Activated T-cell treated with anti-CD3 and anti-CD28 coated beads, Interleukin-2, amount 50 U/mL, for 4 hours (primary cell): ENCODE results near the gene PLCB1. TPM values are rescaled to one million over a fixed set of nuclear protein-coding genes. Genes with fewer than 3 reads are reported as not detected.
"Not testable (repeated sequence)": the region's sequence is repeated elsewhere in the genome, so short reads cannot be mapped to it uniquely, and the experiment has no call there.

Source experiments
- ATAC-seq, 2 donors: fragments of 200-7000 bp; cut with Tn5 transposase; one replicate each; pipeline ENCODE4 v1.10.0; 2021
- DNase-seq: peaks from one replicate; pipeline ENCODE4 v3.0.0-alpha.2; 2020
- H3K27me3 Mint-ChIP-seq: one replicate; pipeline ENCODE4 v1.8.0; 2021; ENCODE audit warnings: low read depth, mixed read lengths
- H3K36me3 Mint-ChIP-seq: one replicate; pipeline ENCODE4 v1.8.0; 2022; ENCODE audit warnings: mixed read lengths; ENCODE audit not compliant: insufficient read depth
- H3K4me1 Mint-ChIP-seq: one replicate; pipeline ENCODE4 v1.8.0; 2021; ENCODE audit warnings: low read depth, mixed read lengths
- H3K4me3 Mint-ChIP-seq: one replicate; pipeline ENCODE4 v1.8.0; 2021; ENCODE audit warnings: mild to moderate bottlenecking, moderate library complexity, mixed read lengths
- H3K9me3 Mint-ChIP-seq: one replicate; pipeline ENCODE4 v1.8.0; 2021; ENCODE audit warnings: mixed read lengths
- total RNA-seq, 3 donors: library from RNA; stranded (reverse); gene quantifications; one replicate each; pipeline ENCODE4 v1.2.1, GENCODE V29; 2021

Gene PLCB1
- total RNA-seq, 3 donors from 2014 or later = 0.91 to 6.0 (median 2.8) TPM

DNA sequence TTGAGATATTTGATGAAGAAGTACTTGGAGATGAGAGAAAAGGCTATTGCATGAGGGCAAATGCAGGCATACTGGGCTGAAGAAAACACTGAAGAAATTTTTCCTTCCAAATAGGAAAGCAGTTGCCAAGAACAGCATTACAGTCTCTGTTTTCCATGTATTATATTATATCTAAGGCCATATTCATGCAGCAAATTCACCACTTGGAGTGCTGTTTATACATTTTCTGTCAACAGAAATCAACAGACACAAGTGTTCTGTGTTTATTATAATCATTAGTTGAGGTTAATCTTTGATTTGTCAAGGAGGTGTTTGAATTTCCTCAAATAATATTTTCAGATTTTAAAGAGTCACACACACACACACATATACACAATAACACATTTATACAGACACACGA lies 668.0 kb downstream of the PLCB1 start:
- H3K4me3 Mint-ChIP-seq = no peak overlapping the region
- no peak for ATAC-seq
- no peaks in the 10 kb centered on the region for H3K27me3 Mint-ChIP-seq
- DNase-seq = no peak
- H3K9me3 Mint-ChIP-seq = no peaks in the 10 kb centered on the region
- peaks cover 2% of the 10 kb centered on the region for H3K36me3 Mint-ChIP-seq
- H3K4me1 Mint-ChIP-seq = no peaks in the 10 kb centered on the region

DNA sequence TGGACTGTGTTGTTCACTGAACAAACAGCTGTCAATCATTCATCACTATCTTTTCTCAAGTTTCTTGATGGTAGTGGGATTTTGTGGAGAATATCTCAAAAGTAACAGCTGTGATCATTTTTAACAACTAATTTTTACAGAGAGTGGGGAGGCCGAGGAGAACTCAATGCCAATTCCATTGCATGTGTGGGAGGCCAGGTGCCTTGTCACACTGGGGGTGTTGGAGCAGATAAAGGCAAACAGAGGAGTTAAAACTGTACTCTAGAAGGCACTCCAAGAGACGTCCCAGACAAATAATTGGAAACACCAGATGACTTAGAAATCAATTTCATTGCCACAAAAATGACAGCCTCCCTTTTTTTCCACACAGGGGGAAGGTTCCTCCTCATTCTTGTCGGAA lies 669.6 kb downstream of the PLCB1 start:
- DNase-seq (no peak), ATAC-seq (no peak)
- Mint-ChIP-seq H3K4me1 (no peaks in the 10 kb centered on the region), H3K9me3 (no peaks in the 10 kb centered on the region), H3K4me3 (no peak overlapping the region), H3K27me3 (no peaks in the 10 kb centered on the region), H3K36me3 (peaks cover 2% of the 10 kb centered on the region)

DNA sequence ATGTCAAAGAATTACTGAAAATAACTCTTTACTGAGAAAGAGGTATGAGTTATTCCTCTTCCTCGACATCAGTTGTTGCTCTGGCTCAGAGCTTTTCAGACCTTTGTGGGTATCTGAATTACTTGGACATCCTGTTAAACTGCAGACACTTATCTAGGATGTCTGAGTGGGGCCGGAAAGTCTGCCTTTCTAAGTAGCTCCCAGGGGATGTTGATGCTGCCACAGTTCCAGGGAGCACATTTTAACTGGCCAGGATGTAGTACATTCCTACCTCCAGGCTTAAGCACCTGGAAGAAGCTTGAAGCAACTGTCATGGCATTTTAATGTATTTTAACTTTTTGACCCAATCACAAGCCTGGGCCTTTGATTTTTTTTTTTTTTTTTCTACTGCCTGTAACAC lies 671.0 kb downstream of the PLCB1 start:
- no peaks in the 10 kb centered on the region for H3K9me3 Mint-ChIP-seq
- no peak overlapping the region for H3K4me3 Mint-ChIP-seq
- no peaks in the 10 kb centered on the region for H3K4me1 Mint-ChIP-seq
- ATAC-seq (no peak), DNase-seq (no peak)
- no peaks in the 10 kb centered on the region for H3K27me3 Mint-ChIP-seq
- H3K36me3 Mint-ChIP-seq = peaks cover 2% of the 10 kb centered on the region

DNA sequence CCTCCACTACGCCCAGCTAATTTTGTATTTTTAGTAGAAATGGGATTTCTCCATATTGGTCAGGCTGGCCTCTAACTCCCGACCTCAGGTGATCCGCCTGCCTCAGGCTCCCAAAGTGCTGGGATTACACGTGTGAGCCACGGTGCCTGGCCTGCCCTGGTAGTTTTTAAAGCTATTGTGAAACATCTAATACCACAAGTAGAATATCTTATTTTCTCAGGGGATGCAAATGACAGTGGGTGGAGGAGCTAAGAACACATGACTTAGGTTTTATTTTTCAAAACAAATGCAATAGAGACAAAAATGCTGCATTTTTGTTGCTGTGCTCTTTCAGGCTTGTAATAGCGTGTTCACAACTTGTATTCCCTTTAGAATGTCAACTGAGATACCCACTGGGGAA lies 671.9 kb downstream of the PLCB1 start:
- Mint-ChIP-seq H3K4me3 (no peak overlapping the region), H3K36me3 (peaks cover 2% of the 10 kb centered on the region), H3K4me1 (no peaks in the 10 kb centered on the region), H3K27me3 (no peaks in the 10 kb centered on the region), H3K9me3 (no peaks in the 10 kb centered on the region)
- DNase-seq (no peak), ATAC-seq (no peak)

DNA sequence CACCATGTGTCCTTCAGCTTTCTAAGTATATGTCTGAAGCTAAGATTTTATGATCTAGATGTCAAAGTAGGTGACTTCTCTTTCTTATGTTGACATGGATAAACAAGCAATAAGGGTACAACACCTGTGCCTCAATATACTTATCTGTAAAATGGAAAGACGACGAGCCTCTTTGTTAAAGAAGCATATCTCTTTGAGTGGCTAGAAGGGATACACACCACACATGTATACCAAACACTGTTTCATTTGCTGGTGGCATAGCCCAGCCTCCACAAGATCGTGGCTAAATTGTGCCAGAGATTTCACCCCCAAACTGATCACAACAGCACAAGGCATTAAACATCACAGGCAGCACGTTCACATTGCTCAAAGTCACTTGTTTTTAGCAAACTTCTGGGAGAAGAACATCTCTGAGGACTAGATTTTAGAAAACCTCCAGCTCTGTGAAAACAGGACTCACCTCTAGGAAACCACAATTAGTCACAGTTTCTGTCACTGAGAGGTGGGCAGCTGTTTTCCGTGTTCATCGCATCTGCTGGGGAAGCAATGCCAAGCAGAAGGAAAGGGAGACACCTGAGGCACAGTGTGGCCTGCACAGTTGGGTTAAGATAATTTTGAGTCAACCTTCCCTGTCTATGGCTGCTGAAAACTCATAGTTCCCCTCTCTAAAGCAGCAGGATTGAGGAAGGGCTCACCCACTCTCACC lies 673.8 kb downstream of the PLCB1 start:
- Mint-ChIP-seq H3K27me3 (no peaks in the 10 kb centered on the region), H3K4me3 (no peak overlapping the region), H3K9me3 (no peaks in the 10 kb centered on the region), H3K4me1 (no peaks in the 10 kb centered on the region), H3K36me3 (peaks cover 2% of the 10 kb centered on the region)
- peak in 1 of 2 donors; percentile 27 for ATAC-seq
- DNase-seq = no peak

DNA sequence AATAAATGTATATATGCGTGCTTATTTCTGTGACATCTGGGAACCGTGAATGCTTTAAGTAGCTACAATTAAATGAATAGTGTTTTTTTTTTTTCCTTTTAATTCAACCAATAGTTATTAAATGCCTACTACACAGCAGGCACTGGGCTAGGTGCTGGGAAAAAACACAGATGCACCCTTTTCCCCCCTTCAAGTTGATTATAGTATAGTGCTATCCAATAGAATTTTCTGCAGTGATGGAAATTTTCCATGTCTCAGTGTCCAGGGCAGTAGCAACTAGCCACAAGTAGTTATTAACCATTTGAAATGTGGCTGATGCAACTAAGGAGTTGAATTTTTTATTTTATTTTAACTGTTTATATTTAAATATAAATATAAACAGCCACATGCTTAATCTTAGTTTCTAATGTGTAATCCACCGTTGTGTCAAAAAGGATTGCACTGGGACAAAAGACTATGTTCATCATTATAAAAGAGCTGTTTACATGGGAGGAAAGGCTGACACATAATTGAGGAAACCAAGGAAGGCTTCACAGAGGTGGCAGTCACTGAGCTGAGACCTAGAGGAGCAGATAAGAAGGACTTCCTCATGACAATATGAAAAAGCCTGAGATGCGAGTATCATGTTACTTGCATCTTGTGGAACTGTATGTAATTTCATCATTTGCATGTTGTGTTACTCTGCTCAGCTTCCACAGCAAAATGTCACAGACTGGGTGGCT lies 675.6 kb downstream of the PLCB1 start:
- H3K9me3 Mint-ChIP-seq = no peaks in the 10 kb centered on the region
- no peak for ATAC-seq
- DNase-seq = no peak
- no peak overlapping the region for H3K4me3 Mint-ChIP-seq
- H3K4me1 Mint-ChIP-seq = no peaks in the 10 kb centered on the region
- H3K36me3 Mint-ChIP-seq = no peaks in the 10 kb centered on the region
- H3K27me3 Mint-ChIP-seq = no peaks in the 10 kb centered on the region

DNA sequence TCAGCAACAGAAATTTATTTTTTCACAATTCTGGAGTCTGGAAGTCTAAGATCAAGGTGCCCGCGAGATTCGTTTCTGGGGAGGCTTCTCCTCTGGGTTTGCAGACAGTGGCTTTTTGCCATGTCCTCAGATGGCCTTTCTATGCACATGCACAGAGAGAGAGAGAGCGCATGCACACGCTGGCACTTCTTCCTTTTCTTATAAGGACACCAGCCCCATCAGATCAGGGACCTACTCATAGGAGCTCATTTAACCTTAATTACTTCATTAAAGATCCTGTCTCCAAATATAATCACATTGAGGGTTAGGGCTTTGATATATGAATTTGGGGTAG lies 676.1 kb downstream of the PLCB1 start:
- Mint-ChIP-seq H3K4me1 (no peaks in the 10 kb centered on the region), H3K9me3 (no peaks in the 10 kb centered on the region), H3K4me3 (no peak overlapping the region), H3K36me3 (no peaks in the 10 kb centered on the region), H3K27me3 (no peaks in the 10 kb centered on the region)
- DNase-seq = no peak
- ATAC-seq = no peak

DNA sequence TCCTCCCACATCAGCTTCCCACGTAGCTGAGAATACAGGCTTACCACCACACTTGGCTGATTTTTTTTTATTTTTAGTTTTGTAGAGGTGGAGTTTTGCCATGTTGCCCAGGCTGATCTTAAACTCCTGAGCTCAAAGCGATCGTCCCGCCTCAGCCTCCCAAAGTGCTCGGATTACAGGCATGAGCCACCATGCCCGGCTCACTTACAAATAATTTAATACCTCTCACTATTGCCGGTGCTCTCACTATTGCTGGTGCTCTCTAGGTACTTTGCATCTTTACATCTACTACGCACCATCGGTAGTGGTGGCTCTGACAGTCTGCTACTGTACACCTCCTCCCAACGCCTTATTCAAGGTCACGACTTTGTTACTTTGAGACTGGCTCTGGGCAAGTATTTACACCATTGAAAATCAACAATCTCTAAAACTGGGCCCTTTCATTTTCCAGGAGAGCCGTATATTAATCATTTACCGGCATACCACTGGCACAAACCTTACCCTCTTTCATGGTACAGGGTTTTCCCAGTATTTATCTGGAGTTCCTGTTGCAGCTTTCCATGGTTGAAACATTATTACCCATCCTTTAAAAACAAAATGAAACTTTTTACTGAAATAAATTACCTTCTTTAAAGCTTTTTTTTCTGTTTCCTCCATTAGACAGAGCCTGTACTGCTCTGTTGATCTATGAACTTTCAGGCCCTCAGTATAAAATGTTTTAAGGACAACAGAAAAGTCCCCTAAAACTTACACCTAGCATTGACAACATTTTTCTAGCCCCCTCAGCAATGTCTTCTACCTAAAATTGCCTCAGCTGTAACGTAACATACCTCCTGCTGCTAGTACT lies 677.3 kb downstream of the PLCB1 start:
- Mint-ChIP-seq H3K4me3 (no peak overlapping the region), H3K27me3 (no peaks in the 10 kb centered on the region), H3K4me1 (no peaks in the 10 kb centered on the region), H3K36me3 (no peaks in the 10 kb centered on the region), H3K9me3 (no peaks in the 10 kb centered on the region)
- no peak for DNase-seq
- no peak for ATAC-seq

DNA sequence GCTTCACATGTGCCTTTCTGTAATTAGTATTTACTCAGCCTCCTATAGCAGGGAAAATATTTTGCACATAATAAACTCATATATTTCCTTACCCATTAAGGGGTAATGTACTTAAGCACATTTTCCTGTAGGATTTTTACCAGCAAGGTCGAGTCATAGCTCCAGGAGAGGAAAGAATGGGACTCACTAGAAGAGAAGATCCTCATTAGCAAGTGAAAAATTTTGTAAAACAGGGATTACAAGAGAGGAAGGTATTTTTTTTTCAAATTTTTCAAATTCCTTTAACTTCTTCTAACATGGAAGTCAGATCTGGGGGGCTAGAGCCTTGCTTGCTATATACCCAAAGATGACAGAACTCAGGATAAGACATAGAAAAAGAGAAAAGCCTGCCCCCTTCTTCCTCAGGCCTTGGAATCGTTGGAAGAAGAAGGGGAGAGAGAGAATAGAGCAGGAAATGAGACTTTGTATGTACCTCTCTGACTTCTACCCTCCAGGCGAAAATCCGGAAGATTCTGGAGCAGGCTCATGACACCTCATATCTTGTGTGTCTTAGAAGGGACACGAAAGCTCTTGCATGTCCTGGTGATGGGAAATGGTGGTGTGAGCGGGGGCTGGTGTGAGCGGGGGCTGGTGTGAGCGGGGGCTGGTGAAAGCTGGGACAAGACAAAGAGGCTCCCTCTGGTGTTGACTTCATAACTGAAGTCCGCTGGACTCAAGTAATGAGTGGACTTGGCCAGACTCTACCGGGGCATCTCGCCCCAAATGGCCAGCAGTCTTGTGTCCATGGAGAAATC lies 679.9 kb downstream of the PLCB1 start:
- H3K4me1 Mint-ChIP-seq = no peaks in the 10 kb centered on the region
- H3K27me3 Mint-ChIP-seq = no peaks in the 10 kb centered on the region
- no peak for DNase-seq
- no peak overlapping the region for H3K4me3 Mint-ChIP-seq
- no peaks in the 10 kb centered on the region for H3K36me3 Mint-ChIP-seq
- ATAC-seq = no peak
- H3K9me3 Mint-ChIP-seq = no peaks in the 10 kb centered on the region

DNA sequence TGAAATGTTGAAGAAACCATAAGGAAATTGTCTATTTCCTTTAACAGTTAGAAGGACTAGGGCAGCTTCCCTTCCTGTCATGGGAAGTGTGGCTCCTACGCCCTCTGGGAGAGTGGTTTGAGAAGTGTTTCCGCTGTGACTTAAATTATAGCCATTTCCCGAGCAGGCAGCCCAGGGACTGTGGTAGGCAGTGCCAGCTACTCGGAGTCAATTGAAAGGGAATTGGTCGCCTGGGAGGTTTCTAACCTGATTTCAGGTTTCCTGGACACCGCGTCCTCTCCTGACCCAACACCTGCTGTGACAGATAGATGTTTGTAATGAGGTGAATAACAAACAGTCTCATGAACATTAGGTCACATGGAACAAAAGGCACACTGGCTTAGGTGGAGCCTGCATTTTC lies 680.8 kb downstream of the PLCB1 start:
- no peak overlapping the region for H3K4me3 Mint-ChIP-seq
- no peaks in the 10 kb centered on the region for H3K27me3 Mint-ChIP-seq
- DNase-seq (no peak), ATAC-seq (no peak)
- no peaks in the 10 kb centered on the region for H3K36me3 Mint-ChIP-seq
- H3K4me1 Mint-ChIP-seq = no peaks in the 10 kb centered on the region
- H3K9me3 Mint-ChIP-seq = no peaks in the 10 kb centered on the region

DNA sequence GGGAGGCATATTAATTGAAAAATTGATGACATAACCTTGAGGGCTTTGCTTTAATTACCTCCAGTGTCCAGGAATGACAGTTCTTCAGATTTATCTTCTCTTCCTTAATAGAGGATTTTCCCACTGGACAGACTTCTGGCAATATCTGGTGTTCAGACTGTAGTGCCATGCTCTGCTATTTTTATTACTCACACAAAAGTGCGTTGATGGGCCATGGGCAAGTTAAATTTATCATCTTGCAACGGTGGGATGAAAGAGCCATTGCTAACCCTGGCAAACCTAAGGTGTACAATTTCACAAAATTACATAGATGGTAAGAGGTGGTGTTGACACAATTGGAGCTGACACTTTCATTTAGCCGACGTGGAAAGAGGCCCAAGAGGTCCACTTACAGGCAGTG lies 683.1 kb downstream of the PLCB1 start:
- Mint-ChIP-seq H3K4me3 (no peak overlapping the region), H3K4me1 (no peaks in the 10 kb centered on the region), H3K36me3 (no peaks in the 10 kb centered on the region), H3K9me3 (no peaks in the 10 kb centered on the region), H3K27me3 (no peaks in the 10 kb centered on the region)
- ATAC-seq = no peak
- DNase-seq = no peak

DNA sequence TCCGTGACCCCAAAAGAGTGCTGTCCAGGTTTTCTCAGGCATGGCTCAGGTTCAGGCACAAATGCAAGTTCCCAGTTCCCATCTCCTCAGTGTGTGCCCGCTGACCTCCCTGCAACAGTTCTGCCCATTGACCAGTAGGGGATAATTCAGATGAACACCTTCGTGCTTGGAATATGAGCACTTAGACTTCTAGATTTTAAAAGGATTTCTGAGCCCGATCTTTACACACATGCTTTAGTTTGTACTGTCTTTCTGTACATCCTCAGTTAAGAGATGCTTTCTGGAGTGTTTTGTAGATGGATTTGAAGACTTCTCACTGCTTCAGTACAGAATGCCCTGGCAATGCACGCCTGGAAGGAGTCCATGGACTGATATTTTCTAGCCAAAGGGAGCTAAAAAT lies 697.2 kb downstream of the PLCB1 start:
- DNase-seq (no peak), ATAC-seq (no peak)
- no peak overlapping the region for H3K4me3 Mint-ChIP-seq
- H3K36me3 Mint-ChIP-seq = no peaks in the 10 kb centered on the region
- no peaks in the 10 kb centered on the region for H3K9me3 Mint-ChIP-seq
- no peaks in the 10 kb centered on the region for H3K4me1 Mint-ChIP-seq
- no peaks in the 10 kb centered on the region for H3K27me3 Mint-ChIP-seq

DNA sequence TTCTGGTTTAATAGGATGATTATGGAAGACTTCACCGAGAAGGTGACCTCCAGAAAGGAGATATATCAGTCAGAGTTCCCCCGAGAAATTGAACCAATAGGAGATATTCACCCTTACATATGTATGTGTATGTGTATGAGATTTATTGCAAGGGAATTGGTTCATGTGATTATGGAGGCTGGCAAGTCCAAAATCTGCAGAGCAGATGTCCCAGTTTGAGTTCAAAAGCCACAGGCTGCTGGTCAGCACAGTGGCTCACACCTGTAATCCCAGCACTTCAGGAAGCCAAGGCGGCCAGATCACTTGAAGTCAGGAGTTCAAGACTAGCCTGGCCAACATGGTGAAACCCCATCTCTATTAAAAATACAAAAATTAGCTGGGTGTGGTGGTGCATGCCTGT lies 702.2 kb downstream of the PLCB1 start:
- H3K36me3 Mint-ChIP-seq, H3K27me3 Mint-ChIP-seq, H3K4me1 Mint-ChIP-seq, H3K9me3 Mint-ChIP-seq, H3K4me3 Mint-ChIP-seq, ATAC-seq, DNase-seq: not testable (repeated sequence)

DNA sequence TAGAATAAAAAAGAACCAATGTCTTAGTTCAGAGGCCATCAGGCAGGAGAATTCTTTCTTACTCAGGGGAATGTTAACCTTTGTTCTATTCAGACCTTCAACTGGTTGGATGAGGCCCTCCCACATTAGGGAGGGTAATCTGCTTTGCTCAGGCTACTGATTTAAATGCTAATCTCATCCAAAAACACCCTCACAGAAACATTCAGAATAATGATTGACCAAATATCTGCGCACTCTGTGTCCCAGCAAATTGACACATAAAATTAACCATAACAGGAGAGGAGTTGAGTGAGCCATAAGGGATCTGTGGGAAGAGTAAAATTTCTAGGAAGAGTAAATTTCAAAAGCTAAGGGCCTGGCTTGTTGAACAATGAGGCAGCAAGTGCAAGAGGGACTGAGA lies 702.8 kb downstream of the PLCB1 start:
- Mint-ChIP-seq H3K4me1 (no peaks in the 10 kb centered on the region), H3K36me3 (no peaks in the 10 kb centered on the region), H3K4me3 (no peak overlapping the region), H3K27me3 (no peaks in the 10 kb centered on the region), H3K9me3 (no peaks in the 10 kb centered on the region)
- ATAC-seq = no peak
- DNase-seq = no peak
